ENCODE data around the gene JAM3. TPM values are rescaled to one million over a fixed set of nuclear protein-coding genes. Genes with fewer than 3 reads are reported as not detected.

The JAM3 gene
- total RNA-seq, 1 donor from 2014 or later: 68.1 TPM

- Mint-ChIP-seq H3K36me3 (peaks cover 58% of the 10 kb centered on the region), H3K4me3 (no peak overlapping the region), H3K27ac (no peak overlapping the region), H3K9me3 (peaks cover 11% of the 10 kb centered on the region), H3K4me1 (peaks cover 4% of the 10 kb centered on the region), H3K27me3 (ENCODE audit: insufficient read depth, low read depth) (no peaks in the 10 kb centered on the region)
- Histone ChIP-seq H3K4me1 (peaks cover 8% of the 10 kb centered on the region), H3K4me3 (no peak overlapping the region), H2AFZ (replicated peaks) (no peak overlapping the region), H3K9ac (no peak overlapping the region), H3K9me3 (ENCODE audit: low read depth) (no peaks in the 10 kb centered on the region), H3K36me3 (peaks cover 5% of the 10 kb centered on the region), H4K20me1 (ENCODE audit: low read depth) (no peaks in the 10 kb centered on the region), H3K27ac (no peak overlapping the region), H3K79me2 (ENCODE audit: low read depth) (peaks cover 5% of the 10 kb centered on the region), H3F3A (ENCODE audit: low read depth) (peaks cover 11% of the 10 kb centered on the region), H3K27me3 (no peaks in the 10 kb centered on the region), H3K4me2 (no peak overlapping the region)
- TF ChIP-seq CTCF (IDR thresholded peaks at IDR 0.05): no peak
- TF ChIP-seq EZH2 (IDR thresholded peaks at IDR 0.05): no peak
- TF ChIP-seq EZH2phosphoT487 (IDR thresholded peaks at IDR 0.05): no peak
- no peak for DNase-seq (ENCODE audit: low spot score)
These were observed 73.7 kb downstream of the JAM3 start for GRCh38 chr11:134142536-134142935.

- Histone ChIP-seq H3K79me2 (ENCODE audit: low read depth) (no peaks in the 10 kb centered on the region), H2AFZ (replicated peaks) (no peak overlapping the region), H3K9me3 (ENCODE audit: low read depth) (no peaks in the 10 kb centered on the region), H3K4me1 (peaks cover 12% of the 10 kb centered on the region), H3K36me3 (peaks cover 5% of the 10 kb centered on the region), H3K9ac (no peak overlapping the region), H3K27ac (no peak overlapping the region), H3K4me2 (no peak overlapping the region), H3F3A (ENCODE audit: low read depth) (peaks cover 9% of the 10 kb centered on the region), H3K27me3 (no peaks in the 10 kb centered on the region), H4K20me1 (ENCODE audit: low read depth) (no peaks in the 10 kb centered on the region), H3K4me3 (no peak overlapping the region)
- no peaks in the 10 kb centered on the region for H3K27me3 Mint-ChIP-seq (ENCODE audit: insufficient read depth, low read depth)
- TF ChIP-seq EZH2phosphoT487 (IDR thresholded peaks at IDR 0.05) (no peak), CTCF (IDR thresholded peaks at IDR 0.05) (no peak), EZH2 (IDR thresholded peaks at IDR 0.05) (no peak)
- DNase-seq (ENCODE audit: low spot score): no peak
- H3K36me3 Mint-ChIP-seq: peaks cover 68% of the 10 kb centered on the region
- H3K4me3 Mint-ChIP-seq: no peak overlapping the region
- H3K27ac Mint-ChIP-seq: no peak overlapping the region
- peaks cover 11% of the 10 kb centered on the region for H3K9me3 Mint-ChIP-seq
- H3K4me1 Mint-ChIP-seq: peaks cover 4% of the 10 kb centered on the region
These were observed 74.9 kb downstream of the JAM3 start for GRCh38 chr11:134143801-134144200.

- no peak overlapping the region for H2AFZ ChIP-seq (replicated peaks)
- peaks cover 5% of the 10 kb centered on the region for H3K36me3 ChIP-seq
- Mint-ChIP-seq H3K27me3 (ENCODE audit: insufficient read depth, low read depth) (no peaks in the 10 kb centered on the region), H3K4me3 (no peak overlapping the region), H3K9me3 (peaks cover 11% of the 10 kb centered on the region), H3K27ac (no peak overlapping the region), H3K4me1 (no peaks in the 10 kb centered on the region), H3K36me3 (peaks cover 66% of the 10 kb centered on the region)
- peaks cover 4% of the 10 kb centered on the region for H3F3A ChIP-seq (ENCODE audit: low read depth)
- H4K20me1 ChIP-seq (ENCODE audit: low read depth): no peaks in the 10 kb centered on the region
- peaks cover 4% of the 10 kb centered on the region for H3K4me1 ChIP-seq
- H3K9me3 ChIP-seq (ENCODE audit: low read depth): no peaks in the 10 kb centered on the region
- H3K27ac ChIP-seq: no peak overlapping the region
- DNase-seq (ENCODE audit: low spot score): no peak
- H3K4me2 ChIP-seq: no peak overlapping the region
- TF ChIP-seq EZH2 (IDR thresholded peaks at IDR 0.05) (no peak), CTCF (IDR thresholded peaks at IDR 0.05) (no peak), EZH2phosphoT487 (IDR thresholded peaks at IDR 0.05) (no peak)
- H3K9ac ChIP-seq: no peak overlapping the region
- H3K27me3 ChIP-seq: no peaks in the 10 kb centered on the region
- H3K79me2 ChIP-seq (ENCODE audit: low read depth): no peaks in the 10 kb centered on the region
- no peak overlapping the region for H3K4me3 ChIP-seq
These were observed 75.9 kb downstream of the JAM3 start for GRCh38 chr11:134144744-134145143.
